GM10847 (cell line): ENCODE measurements around the gene ZNF346.

Source experiments
- POLR2A ChIP-seq: IDR thresholded peaks from 2 replicates; pipeline ENCODE4 v1.6.1; 2011; ENCODE audit not compliant: insufficient read length; ENCODE audit errors: extremely low read depth

ZNF346 gene

DNA sequence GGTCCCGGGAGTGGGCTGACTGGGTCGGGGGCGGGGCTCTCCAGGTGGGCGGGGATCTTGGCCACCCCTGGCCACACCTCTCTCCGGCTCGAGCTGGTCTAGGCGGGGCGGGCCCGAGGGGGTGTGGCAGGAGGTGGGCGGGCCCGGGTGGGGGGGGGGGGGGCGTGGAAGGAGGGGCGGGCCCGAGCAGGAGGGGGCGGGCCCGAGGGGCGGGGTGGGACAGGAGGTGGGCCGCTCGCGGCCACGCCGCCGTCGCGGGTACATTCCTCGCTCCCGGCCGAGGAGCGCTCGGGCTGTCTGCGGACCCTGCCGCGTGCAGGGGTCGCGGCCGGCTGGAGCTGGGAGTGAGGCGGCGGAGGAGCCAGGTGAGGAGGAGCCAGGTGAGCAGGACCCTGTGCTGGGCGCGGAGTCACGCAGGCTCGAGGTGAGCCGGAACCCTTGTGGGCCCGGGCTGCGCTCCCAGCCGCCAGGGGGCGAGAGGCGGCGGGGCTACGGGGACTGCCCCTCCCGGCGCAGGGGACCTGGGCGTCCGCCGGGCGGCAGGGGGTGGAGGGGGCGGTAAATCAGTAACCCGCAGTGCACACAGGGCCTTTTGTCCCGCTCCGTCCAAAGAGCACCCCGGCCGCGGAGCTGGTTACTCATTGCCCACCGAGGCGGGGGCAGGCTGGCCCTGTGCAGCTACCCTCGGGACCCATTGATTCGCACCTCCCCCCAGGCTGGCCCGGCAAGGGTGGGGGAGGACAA lies 64.3 kb downstream of the ZNF346 start, which contains the start of gene FGFR4:
TSS of gene FGFR4 (plus strand) at position 262 of the 744 bp plus-strand sequence. CDS start 2,688 bp downstream, outside the sequence.
- no peak for TF ChIP-seq POLR2A

GRCh38 chr5:177087398-177088005 lies 65.0 kb downstream of the ZNF346 start:
- TF ChIP-seq POLR2A = no peak

DNA sequence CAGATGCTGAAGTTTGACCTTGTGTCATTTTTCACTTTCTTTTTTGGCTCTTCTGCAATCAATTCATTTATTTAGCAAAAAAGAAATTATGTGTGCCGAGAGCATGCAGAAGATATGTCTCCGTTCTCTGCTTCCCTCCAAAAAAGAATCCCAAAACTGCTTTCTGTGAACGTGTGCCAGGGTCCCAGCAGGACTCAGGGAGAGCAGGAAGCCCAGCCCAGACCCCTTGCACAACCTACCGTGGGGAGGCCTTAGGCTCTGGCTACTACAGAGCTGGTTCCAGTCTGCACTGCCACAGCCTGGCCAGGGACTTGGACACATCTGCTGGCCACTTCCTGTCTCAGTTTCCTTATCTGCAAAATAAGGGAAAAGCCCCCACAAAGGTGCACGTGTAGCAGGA lies 66.6 kb downstream of the ZNF346 start:
- no peak for TF ChIP-seq POLR2A

DNA sequence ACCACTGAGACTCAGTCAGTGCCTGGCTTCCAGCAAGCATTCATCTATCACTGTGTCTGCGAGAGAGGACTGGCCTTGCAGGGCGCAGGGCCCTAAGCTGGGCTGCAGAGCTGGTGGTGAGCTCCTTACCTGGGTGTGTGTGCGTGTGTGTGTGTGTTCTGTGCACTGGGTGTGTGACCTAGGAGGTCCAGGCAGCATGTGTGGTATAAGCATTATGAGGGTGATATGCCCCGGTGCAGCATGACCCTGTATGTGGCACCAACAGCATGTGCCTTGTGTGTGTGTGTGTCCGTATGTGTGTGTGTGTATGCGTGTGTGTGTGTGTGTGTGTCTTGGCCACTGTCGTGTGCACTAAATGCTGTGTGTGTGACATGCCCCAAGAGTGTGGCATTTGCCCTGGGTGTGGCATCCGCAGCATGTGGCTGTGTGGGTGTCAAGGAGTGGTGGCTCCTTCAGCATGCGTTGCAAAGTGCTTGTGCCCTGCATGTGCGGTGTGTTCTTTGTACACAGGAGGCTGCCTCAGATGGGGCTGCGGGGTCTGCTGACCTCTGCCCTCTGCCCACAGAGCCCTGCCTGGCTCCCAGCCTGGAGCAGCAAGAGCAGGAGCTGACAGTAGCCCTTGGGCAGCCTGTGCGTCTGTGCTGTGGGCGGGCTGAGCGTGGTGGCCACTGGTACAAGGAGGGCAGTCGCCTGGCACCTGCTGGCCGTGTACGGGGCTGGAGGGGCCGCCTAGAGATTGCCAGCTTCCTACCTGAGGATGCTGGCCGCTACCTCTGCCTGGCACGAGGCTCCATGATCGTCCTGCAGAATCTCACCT lies 67.5 kb downstream of the ZNF346 start:
- no peak for TF ChIP-seq POLR2A

DNA sequence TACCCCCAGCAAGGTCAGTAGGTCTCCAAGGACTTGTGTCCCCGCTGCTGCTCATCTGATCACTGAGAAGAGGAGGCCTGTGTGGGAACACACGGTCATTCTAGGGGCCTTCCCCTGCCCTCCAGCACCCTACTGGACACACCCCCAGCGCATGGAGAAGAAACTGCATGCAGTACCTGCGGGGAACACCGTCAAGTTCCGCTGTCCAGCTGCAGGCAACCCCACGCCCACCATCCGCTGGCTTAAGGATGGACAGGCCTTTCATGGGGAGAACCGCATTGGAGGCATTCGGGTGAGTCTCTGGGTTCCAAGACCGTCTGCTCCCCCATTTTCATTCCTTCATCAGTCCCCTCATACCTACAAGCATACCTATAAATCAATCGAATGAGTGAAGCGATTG lies 68.3 kb downstream of the ZNF346 start:
- TF ChIP-seq POLR2A = no peak

DNA sequence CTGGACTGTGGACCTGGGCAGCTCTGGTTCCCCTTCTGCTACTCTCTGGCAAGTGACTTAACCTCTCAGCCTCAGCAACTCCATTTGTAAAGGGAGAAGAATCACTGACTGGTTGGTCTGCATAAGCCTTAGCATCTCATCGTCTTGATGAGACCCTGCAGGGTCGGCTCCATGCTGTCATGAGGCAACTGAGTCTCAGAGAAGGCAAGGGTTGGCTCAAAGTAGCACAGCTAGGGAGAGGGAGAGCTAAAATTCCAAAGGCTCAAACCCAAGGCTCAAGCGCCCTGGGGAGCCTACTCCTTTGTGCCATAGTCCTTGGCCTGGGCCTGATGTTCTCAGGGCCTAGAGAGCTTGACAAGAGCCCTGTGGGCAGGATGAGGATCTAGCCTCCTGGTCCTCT lies 68.7 kb downstream of the ZNF346 start:
- TF ChIP-seq POLR2A = no peak

GRCh38 chr5:177092178-177093081 lies 69.9 kb downstream of the ZNF346 start:
- no peak for TF ChIP-seq POLR2A

DNA sequence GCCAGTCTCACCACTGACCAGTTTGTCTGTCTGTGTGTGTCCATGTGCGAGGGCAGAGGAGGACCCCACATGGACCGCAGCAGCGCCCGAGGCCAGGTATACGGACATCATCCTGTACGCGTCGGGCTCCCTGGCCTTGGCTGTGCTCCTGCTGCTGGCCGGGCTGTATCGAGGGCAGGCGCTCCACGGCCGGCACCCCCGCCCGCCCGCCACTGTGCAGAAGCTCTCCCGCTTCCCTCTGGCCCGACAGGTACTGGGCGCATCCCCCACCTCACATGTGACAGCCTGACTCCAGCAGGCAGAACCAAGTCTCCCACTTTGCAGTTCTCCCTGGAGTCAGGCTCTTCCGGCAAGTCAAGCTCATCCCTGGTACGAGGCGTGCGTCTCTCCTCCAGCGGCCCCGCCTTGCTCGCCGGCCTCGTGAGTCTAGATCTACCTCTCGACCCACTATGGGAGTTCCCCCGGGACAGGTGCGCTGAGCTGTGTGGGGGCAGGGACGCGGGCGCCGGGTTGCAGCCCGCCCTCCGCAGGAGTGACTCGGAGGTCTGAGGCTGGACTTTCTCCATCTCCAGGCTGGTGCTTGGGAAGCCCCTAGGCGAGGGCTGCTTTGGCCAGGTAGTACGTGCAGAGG lies 70.7 kb downstream of the ZNF346 start:
- TF ChIP-seq POLR2A = no peak

DNA sequence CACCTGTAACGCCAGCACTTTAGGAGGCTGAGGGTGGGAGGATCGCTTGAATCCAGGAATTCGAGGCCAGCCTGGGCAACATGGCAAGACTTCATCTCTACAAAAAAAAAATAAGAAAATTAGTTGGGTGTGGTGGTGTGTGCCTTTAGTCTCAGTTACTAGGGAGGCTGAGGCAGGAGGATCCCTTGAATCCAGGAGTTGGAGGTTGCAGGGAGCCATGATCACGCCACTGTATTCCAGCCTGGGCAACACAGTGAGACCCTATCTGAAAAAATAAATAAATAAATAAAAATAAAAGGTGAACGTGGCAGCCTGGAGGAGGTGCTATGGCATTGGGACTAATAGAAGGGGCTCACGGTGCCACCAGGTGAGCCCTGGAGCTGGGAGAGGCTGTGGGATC lies 71.3 kb downstream of the ZNF346 start:
- TF ChIP-seq POLR2A = no peak

GRCh38 chr5:177094224-177095087 lies 72.0 kb downstream of the ZNF346 start:
- no peak for TF ChIP-seq POLR2A

- TF ChIP-seq POLR2A = no peak
These were observed 72.7 kb downstream of the ZNF346 start for GRCh38 chr5:177095088-177095669.

GRCh38 chr5:177096162-177097015 lies 73.9 kb downstream of the ZNF346 start:
- no peak for TF ChIP-seq POLR2A
